ENCODE data around the gene SRGAP1. TPM values are rescaled to one million over a fixed set of nuclear protein-coding genes. Genes with fewer than 3 reads are reported as not detected.

Gene SRGAP1
- 16.0 TPM for total RNA-seq

- ATAC-seq = peak; percentile 67
- peak; percentile 78 for DNase-seq (ENCODE audit: low spot score)
- intact Hi-C loops (cut with DNase I) = loop anchor here (5.0 kb wide), 1 partner anchor 413 kb away; no protein-coding TSS in a partner anchor
Measured at GRCh38 chr12:63844391-63845341, at the start of gene SRGAP1. Gene SRGAP1, plus strand, starts transcription at chr12:63844700. Its CDS starts 117 bp downstream, at chr12:63844817.

- no peak for ATAC-seq
- DNase-seq (ENCODE audit: low spot score) = no peak
- intact Hi-C loops (cut with DNase I) = no loop called here
Measured at GRCh38 chr12:63795032-63795687, 49.3 kb upstream of the SRGAP1 start.

- DNase-seq (ENCODE audit: low spot score) (no peak), ATAC-seq (no peak)
- intact Hi-C loops (cut with DNase I) = no loop called here
Measured at GRCh38 chr12:63795944-63796343, 48.6 kb upstream of the SRGAP1 start.

GRCh38 chr12:63802012-63802608, 42.4 kb upstream of the SRGAP1 start:
- ATAC-seq = no peak

DNA sequence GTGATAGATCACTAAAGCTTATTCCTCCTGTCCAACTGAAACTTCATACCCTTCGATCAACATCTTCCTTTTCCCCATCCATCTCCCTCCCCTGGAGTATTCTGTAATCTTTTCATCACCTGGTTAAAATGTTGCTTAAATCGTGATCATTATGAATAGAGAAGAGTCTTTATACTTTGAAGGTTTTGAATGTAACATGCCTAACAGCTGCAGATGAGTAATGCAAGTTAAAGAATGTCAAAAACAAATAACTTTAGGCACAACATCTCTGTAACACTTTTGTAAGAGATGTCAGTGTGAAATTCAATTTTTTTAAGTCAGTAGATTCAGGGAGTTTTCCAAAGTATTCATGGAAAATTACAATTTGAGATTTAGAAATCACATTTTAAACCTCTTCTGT, 39.8 kb upstream of the SRGAP1 start:
- intact Hi-C loops (cut with DNase I) = no loop called here
- ATAC-seq (no peak), DNase-seq (ENCODE audit: low spot score) (no peak)

More at GRCh38 chr12:63802012-63802608, 42.4 kb upstream of the SRGAP1 start:
- intact Hi-C loops (cut with DNase I) = no loop called here
- no peak for DNase-seq (ENCODE audit: low spot score)

- DNase-seq (ENCODE audit: low spot score) (no peak), ATAC-seq (no peak)
- intact Hi-C loops (cut with DNase I) = no loop called here
Measured at GRCh38 chr12:63805704-63806672, 38.5 kb upstream of the SRGAP1 start.

DNA sequence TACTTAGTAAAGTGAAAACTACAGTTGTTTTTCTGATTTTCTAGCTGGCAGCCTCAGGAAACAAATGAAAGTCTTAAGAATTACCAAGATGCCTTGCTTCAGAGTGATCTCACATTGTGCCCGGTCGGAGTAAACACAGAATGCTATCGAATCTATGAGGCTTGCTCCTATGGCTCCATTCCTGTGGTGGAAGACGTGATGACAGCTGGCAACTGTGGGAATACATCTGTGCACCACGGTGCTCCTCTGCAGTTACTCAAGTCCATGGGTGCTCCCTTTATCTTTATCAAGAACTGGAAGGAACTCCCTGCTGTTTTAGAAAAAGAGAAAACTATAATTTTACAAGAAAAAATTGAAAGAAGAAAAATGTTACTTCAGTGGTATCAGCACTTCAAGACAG, 35.9 kb upstream of the SRGAP1 start:
- DNase-seq (ENCODE audit: low spot score) = no peak
- intact Hi-C loops (cut with DNase I) = no loop called here
- ATAC-seq = no peak

- ATAC-seq (no peak), DNase-seq (ENCODE audit: low spot score) (no peak)
- intact Hi-C loops (cut with DNase I) = no loop called here
Measured at GRCh38 chr12:63809566-63809965, 34.9 kb upstream of the SRGAP1 start.

GRCh38 chr12:63811334-63811733, 33.2 kb upstream of the SRGAP1 start:
- no peak for ATAC-seq
- no peak for DNase-seq (ENCODE audit: low spot score)
- intact Hi-C loops (cut with DNase I) = no loop called here

GRCh38 chr12:63811755-63812154, 32.7 kb upstream of the SRGAP1 start:
- no peak for ATAC-seq
- DNase-seq (ENCODE audit: low spot score) = no peak
- intact Hi-C loops (cut with DNase I) = no loop called here

DNA sequence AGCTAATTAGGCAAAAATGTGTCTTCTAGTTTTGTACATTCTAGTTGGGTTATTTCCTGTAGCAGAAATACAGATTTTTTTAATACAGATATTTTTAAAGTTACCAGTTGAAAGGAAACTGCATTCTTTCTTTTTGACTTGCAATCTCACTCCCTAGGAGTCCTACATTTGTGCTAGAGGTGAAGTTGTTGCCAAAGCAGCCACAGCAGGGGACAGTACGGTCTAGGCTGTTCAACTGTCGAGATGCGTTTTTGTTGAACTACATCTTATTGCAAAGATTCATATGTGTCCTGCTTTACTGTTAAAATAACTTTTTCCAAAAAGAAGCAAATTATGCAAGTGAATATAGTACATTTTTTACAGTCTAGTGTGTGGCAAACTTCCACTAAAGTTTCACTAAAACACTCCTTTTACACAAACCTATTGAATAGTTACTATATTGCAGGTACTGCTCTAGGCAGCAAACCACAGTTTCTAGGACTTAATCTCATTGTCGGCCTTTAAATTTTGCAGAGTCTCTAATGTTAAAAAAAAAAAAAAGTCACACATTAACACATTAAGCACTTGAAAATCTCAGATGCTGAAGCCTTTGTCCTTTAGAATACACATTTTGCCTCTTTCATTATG, 30.2 kb upstream of the SRGAP1 start:
- ATAC-seq = no peak
- intact Hi-C loops (cut with DNase I) = no loop called here
- no peak for DNase-seq (ENCODE audit: low spot score)

DNA sequence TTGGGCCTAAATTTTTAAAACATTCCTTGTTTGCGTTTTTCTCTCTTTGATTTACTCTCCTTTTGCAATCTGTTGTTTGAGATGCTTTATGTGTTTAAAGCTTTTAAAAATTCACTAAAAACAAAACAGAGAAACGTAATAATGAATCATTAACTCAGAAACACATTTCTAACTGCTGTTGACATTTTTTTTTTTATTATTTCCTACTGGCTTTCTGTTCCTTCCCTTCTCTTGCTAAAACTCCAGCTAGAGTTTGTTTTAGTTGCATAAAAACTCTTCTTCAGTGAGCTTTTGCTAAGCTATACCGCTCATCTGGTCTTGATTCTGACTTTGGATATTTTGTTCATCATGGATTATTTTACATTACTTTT, 29.0 kb upstream of the SRGAP1 start:
- DNase-seq (ENCODE audit: low spot score) = no peak
- intact Hi-C loops (cut with DNase I) = no loop called here
- no peak for ATAC-seq

DNA sequence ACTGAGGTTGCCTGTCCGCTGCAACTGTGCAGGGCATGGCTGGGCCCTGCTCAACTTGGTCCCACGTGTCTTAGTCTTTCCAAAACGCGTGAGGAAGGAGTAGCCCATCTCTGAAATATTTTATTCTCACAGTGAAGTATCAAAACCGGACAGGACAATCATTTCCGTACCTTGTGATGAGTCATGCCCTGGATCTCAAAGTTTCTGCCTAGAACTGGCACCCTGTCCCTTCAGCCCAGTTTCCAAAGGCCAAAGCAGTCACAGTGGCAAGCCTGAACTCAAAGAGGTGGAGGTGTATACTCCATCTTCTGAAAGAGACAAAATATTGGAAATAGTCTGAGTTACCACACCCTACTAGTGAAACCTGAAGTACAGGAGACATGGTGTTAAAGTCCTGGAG, 28.5 kb upstream of the SRGAP1 start:
- intact Hi-C loops (cut with DNase I) = no loop called here
- ATAC-seq = no peak
- no peak for DNase-seq (ENCODE audit: low spot score)

GRCh38 chr12:63820427-63820826, 24.1 kb upstream of the SRGAP1 start:
- intact Hi-C loops (cut with DNase I) = no loop called here
- ATAC-seq (no peak), DNase-seq (ENCODE audit: low spot score) (no peak)

- ATAC-seq = peak; percentile 74
- peak; percentile 63 for DNase-seq (ENCODE audit: low spot score)
- intact Hi-C loops (cut with DNase I) = no loop called here
Measured at GRCh38 chr12:63821781-63822251, 22.7 kb upstream of the SRGAP1 start.

GRCh38 chr12:63822352-63822751, 22.1 kb upstream of the SRGAP1 start:
- ATAC-seq (no peak), DNase-seq (ENCODE audit: low spot score) (no peak)
- intact Hi-C loops (cut with DNase I) = no loop called here

DNA sequence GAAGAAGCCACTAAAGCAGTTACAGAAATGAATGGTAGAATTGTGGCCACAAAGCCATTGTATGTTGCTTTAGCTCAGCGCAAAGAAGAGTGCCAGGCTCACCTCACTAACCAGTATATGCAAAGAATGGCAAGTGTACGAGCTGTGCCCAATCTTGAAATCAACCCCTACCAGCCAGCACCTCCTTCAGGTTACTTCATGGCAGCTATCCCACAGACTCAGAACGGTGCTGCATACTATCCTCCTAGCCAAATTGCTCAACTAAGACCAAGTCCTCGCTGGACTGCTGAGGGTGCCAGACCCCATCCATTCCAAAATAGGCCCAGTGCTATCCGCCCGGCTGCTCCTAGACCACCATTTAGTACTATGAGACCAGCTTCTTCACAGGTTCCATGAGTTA, 21.5 kb upstream of the SRGAP1 start:
- DNase-seq (ENCODE audit: low spot score) (no peak), ATAC-seq (no peak)
- intact Hi-C loops (cut with DNase I) = no loop called here

DNA sequence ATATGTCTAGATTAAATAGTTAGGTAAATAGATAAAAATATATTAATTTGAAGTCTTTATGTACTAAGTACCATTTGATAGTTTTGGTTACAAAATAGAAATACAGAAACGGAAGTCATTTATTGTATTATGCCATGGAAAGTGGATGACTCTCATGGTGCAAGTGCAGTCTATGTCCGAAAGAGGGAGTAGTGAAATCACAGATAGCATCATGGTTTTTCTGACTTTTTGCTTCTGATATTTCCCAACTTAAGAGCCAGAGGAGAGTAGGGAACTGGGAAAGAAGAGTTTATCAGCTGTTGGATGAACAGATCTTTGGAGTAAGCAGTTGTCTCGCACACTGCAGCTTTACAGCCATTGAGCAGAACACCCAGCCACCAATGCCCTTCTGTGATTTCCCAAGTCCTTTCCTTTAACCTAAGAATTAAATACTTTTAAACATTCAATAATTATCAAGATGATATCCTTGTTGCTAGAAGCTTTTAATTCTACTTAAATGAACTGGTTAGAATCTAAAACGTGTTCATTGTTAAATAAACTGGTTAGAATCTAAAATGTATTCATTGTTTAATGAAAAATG, 18.4 kb upstream of the SRGAP1 start:
- intact Hi-C loops (cut with DNase I) = no loop called here
- ATAC-seq (peak; percentile 81), DNase-seq (ENCODE audit: low spot score) (no peak)

Measured in sciatic nerve (tissue), 2 donors.